ENCODE measurements around the gene CACTIN.
A peak's percentile ranks its signal among the peaks of the same experiment; 100 is the strongest.
"Not testable (repeated sequence)": the region's sequence is repeated elsewhere in the genome, so short reads cannot be mapped to it uniquely, and the experiment has no call there.

Gene CACTIN

DNA sequence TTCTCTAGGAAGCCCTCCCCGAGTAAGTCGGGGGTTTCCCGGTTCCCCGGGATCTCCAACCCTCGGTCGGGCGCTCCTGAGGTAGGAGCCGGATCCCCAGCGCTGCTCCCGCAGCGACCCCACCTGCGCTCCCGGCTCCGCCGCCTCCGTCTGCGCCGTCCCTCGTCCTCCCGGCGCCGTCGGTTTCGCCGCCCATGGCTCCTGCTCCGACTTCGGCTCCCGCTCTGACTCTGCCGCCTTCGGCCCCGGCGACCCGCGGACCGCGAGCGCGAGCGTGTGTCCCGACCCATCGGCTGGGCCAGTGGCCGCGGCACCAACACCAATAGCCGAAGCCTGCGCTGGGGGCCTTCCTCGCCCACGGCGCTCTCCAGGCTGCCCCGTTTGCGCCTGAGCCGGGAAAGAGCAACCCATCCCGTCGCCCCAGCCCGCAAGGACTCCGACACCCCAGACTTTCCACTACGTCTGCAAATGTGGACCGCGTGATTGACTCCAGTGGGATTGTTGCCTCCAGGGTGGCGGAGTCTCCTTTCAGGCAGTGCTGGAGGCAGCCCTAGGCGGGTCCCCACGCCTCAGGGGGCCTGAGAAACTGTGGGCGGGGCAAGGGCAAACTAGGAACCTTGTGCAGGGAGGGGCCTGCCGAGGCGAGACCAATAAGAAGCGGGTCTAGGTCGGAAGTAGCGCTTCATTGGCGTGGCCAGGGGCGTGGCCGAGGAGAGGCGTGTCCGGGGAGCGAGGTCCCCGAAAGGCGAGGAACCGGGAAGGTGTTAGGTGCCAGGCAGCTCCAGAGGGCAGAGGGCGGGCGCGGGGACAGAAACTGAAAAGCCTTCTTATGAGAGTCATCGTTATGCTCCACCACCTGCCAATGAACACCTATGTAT lies at the start of gene CACTIN:
Gene CACTIN (minus strand): TSS at position 318 of the 878 bp plus-strand sequence. CDS start 28 bp downstream, at position 290.
- peak; percentile 98 for DNase-seq (ENCODE audit: low read depth)

DNA sequence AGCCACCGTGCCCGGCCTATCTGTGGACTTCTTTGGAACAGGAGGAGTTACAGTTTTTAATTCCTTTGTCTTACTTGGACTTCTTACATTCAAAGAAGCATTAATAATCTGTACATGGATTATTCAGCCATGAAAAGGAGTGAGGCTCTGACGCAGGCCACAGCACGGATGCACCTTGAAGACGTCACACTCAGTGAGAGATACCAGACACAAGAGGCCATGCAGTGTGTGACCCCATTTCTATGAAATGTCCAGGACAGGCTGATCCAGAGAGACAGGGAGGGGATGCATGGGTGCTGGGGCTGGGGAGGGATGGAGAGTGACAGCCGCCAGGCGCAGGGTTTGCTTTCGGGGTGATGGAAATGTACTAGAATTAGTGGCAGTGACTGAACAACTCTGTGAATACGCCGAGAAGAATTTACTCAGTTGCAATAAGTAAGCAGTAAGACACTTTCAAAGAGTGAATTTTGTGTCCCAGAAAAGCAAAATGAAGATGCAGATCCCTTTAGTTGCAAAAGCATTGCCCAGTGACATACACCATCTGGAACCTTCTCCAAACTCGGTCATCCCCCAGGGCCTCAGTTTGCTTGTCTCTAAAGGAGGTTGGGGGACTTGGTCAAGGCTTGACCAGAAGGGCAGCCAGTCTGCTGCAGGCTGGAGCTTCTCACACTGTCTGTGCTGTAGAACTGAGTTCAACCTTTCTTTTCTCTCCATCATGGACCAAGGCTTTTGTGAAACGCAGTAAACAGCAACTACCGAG lies 48.4 kb upstream of the CACTIN start:
- no peak for DNase-seq (ENCODE audit: low read depth)

DNA sequence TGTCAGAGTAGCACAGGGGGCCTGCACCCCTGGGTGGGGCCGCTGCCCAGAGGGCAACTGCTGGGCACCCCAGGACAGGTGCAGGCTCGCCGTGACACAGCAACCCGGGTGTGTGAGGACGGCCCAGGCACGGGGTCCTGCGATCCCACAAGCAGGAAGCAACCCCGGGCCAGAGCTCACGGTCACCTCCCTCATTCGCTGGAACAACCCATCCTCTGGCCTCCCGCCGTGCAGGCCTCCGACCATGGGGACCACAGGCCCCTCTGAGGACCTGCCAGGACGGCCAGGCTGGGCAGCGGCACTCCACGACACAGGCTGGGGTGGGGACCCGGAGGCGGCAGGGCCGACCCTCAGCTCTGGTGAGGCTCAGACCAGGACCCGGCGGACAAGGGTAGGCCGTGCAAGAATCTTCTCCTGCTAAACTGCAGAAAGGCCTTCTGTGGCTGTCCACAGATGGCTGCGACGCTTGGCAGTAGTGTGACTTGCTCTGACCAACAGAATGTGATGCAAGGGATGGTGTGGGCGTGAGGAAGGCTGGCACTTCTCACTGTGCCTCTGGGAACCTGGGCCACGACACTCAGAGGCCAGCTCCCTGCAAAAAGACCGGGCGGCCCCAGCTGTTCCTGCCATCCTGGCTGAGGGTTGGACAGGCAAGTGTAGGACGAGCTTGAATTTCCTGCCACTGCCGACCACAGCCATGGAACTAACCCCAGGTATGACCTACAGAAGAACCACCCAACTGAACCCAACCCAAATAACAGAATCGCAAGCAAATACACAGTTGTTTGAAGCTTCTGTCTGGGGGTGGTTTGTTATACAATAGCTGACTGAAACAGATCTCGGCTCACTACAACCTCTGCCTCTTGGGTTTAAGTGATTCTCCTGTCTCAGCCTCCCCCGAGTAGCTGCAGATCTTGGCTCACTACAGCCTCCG lies 47.2 kb upstream of the CACTIN start:
- no peak for DNase-seq (ENCODE audit: low read depth)

DNA sequence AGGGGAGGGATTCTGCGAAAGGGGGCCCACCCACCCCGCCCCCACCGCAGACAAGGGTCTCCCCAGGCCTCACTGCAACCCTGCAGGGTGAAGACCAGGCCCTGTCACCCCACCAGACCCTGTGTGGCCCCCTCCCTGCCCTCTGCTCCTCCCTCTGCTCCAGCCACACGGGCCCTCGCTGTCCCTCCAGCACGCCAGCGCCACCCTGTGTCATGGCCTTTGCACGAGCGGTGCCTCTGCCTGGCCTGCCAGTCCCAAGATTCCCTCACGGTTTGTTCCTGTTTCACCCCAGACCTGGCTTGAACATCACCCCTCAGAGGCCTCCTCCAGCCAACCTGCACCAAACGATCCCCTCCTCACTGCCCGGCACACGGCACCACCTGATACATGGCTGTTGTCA lies 46.4 kb upstream of the CACTIN start:
- no peak for DNase-seq (ENCODE audit: low read depth)

DNA sequence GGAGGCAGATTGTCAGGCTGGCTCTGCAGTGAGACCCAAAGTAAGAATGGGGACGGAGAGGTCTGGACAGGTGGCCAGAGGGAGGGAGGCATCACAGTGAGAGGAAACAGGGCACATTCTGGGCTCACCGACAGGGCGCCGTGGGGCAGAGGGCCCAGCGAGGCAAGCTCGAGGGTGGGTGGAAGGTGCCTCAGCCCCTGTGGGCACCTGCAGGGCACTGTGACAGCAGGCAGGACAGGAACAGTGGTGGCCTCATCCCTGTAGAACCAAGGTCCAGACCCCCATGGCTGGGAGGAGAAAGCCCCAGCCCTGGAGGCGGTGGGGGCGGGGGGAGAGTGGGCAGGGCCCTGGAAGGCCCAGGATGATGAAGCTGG lies 46.0 kb upstream of the CACTIN start:
- no peak for DNase-seq (ENCODE audit: low read depth)

DNA sequence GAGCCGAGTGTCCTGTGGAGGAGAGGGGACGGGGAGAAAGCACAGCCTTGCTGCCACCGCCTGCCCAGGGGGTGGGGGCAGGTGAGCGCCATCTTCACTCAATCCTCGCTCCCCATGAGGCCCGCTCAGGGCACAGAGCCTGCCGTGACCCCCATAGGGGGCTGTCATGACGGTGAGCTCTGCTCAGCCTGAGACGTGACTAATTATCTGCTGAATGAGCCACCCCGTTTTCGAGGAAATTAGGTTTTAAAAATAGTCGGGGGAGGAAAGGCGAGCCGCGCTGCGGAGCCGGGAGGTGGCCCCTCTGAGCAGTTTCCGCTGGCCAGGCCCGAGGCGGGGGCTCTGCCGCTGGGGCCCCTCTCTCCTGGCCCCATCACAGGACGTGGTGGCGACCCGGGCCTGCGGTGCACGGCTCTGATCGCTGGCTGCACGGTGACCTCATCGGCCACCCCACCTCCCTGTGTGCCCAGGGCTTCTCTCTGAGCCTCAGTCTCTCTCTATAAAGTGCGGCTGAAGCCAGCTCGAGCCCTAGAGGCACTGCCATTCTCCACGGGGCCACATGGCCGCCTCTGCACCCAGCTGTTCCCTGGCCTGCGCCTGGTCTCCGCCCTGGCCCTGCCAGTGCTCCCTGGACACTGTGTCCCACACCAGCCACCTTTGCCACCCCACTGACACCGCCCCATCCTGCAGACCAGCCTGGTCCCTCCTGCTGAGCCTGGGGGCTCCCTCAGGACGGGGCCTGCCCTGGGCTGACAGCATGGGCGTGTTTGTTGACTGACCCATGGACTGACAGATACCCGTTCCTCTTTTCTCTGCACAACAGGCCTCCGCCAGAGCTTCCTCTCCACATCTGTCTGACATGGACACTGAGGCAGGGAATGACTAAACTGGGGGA lies 45.3 kb upstream of the CACTIN start:
- no peak for DNase-seq (ENCODE audit: low read depth)

DNA sequence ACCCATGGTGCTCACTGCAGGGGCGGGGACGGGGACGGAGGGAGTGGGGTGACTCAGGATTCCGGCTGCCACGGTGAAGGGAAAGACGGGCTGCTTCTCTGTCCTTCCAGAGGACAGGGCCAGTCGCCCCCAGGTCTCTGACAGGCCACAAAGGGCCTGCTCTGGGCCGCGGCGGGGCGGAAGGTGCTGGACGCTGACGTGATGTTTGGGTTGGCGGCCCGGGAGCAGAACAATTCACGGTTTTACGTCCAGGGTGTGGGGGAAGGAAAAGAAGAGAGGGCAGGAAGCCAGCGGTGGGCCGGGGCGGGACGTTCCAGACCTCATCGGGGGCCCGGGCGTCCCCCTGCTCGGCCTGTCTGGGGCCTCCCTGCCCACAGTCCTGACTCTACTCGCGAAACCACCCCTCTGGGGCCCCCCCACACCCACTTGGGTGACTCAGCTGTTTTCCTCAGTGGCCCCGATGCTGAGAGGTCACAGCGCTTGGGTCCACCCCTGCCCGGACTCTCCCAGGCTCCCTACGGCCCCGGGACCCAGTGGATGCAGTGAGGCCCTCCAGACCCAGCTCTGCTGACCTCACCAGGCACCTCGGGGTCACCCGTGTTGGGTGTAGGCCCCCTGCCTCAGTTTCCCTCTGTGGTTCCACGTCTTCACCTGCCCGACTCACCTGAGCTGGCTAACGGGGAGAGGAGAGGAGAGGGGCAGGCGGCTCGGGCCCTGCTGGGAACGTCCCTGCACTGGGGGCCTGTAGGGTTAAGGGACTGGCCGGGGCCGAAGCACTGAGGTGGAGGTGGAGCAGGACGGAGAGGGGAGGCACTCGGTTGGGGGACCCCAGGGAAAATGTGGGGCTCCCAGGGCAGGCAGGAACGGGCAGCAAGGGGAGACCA lies 44.4 kb upstream of the CACTIN start:
- peak; percentile 28 for DNase-seq (ENCODE audit: low read depth)

DNA sequence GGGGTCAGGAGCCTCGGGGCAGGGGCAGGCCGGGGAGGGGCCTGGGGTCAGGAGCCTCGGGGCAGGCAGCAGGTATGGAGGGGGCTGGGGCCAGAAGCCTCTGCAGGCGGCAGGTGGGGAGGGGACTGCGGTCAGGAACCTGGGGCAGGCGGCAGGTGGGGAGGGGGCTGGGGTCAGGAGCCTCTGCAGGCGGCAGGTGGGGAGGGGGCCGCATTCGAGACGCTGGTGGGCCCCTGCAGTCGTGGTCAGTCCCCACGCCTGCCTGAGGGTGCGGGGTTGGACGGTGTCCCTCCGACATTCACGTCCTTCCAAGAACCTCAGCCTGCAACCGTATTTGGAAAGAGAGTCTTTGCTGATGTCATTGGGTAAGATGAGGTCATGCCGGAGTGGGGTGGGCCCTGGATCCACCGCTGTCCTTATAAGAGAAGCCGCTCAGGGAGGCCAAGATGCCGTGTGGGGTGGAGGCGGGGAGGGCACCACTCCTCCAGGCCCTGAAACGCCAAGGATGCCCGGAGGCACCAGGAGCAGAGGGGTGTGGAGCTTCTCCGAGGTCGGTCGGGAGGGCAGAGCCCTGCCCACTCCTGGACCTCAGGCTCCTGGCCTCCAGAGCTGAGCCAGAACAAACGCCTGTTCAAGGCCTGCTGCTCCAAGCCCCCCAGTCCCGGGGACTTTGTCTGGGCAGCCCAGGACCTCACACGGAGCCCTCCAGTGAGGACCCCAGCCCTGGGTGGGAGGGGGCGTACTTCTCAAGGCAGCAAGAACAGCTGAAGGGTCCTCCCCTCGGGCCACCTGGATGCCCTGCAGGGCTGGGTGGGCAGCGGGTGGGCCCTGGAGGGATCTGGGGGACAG lies 43.6 kb upstream of the CACTIN start:
- no peak for DNase-seq (ENCODE audit: low read depth)

DNA sequence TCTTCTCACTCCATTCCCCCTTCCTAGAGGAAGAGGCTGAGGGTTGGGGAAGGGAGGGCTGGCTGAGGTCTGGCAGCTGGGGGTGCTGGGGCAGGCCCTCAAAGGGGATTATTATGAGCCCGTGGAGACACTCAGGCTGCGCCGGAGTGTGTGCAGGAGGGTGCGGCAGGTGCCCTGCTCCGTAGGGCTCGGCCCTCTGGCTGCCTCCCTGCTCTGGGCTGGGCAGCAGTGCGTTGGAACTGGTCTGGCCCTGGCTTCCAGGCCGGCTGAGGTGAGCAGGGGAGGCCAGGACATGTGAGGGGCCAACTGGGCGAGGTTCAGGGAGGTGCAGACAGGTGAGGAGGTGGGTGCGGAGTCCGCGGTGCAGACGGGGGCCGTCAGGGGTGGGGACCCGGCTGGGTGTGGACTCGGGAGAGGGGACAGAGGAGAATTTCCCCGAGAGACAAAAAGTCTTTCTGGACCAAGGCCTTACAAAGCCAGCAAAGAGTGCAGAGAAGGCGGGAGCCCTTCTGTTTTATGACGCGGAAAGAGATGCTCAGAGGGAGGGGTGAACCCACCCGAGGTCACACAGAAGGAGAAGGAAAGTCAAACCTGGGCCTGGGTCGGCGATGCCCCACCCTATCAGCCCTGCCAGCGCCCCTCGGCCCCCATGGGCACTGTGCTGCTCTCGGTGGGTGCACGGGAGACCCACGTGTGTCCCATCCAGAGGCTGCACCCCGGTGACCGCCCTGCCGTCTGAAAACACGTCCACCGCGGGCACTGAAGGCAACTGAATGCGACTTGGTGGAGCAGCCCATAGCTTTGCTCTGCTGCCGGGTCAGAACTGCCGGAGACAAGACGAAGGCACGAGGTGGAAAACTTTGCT lies 42.7 kb upstream of the CACTIN start:
- DNase-seq (ENCODE audit: low read depth): no peak

DNA sequence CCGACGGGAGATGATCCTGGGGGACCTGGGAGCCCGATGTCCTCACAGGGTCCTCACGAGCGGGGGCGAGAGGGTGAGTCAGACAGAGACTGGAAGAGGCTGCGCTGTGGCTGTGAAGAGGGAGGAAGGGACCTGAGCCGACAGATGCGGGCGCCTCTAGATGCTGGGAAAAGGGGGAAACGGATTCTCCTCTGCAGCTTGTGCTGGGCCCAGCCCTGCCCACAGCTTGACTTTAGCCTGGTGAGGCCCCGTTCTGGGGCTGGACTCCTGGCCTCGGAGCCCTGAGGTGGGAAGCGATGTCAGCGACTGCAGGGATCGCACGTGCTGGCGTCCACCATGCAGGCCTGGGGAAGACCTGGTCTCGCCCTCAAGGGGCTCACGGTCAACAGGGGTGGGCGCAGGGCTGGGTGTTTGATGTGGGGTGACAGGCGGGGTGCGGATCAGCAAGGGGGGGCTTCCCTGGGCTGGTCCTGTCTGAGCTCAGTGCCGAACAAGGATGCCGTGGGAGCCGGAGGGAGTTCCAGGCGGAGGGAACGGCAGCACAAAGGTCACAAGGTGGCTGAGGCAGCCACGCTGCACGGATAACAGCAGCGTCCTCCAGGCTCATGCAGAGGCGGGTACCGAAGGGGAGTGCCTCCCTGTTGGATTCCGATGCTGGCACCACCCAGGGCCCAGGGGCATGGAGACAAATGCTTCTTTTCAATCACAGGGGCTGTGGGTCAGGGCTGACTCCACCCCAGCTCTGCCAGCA lies 41.9 kb upstream of the CACTIN start:
- no peak for DNase-seq (ENCODE audit: low read depth)

DNA sequence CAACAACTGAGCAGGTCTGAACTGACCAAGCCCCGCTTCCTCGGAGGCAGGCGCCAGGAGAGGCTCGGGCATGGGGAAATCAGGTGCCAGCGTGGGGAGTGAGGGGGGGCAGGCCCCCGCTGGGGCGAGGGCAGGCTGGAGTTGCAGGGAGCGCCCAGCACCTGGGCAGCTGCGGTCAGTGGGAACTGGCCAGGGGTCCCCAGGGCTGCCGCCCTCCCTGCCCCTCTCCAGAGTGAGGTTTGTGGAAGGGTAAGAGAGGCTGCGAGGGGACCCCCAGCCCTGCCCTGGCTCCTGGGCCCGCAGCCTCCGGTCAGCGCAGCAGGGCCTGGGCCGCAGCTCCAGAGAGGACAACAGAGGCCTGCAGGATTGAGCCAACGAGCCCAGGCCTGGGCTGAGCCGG lies 41.2 kb upstream of the CACTIN start:
- DNase-seq (ENCODE audit: low read depth): no peak

DNA sequence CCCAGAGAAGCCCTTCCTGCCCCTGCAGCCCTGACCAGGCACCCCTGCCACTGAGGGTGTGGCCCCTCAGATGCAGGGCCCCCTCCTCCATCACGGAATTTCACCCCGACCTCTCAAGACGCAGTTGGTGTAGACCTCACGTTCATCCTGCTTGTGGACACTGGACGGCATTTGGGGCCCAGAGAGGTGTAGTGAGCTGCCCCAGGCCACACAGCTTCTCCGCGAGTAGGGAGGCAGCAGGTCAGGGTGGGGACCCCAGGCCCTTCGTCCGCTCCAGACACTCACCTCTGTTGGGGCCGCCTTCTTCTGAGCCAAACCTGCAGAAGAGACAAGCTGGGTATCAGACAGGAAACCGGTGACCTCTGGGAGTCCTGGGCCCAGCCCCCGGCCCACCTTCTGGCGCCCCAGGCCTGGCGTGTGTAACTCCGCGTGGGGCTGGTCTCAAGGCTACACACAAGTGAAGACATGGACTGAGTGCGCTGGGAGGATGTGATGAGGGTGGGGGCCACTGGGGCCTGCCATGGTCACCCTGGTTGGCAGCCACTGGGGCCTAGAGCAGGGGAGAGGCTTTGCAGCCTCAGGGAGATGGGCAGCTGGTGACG lies 40.5 kb upstream of the CACTIN start:
- no peak for DNase-seq (ENCODE audit: low read depth)

DNA sequence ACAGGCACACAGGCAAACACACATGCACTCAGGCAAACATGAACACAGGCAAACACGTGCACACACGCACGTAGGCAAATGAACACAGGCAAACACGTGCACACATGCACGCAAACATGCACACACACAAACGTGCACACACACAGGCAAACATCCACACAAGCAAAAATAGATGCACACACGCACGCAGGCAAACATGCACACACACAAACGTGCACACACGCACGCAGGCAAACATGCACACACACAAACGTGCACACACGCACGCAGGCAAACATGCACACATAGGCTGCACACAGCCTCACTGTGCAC lies 39.9 kb upstream of the CACTIN start:
- not testable (repeated sequence) for DNase-seq (ENCODE audit: low read depth)

DNA sequence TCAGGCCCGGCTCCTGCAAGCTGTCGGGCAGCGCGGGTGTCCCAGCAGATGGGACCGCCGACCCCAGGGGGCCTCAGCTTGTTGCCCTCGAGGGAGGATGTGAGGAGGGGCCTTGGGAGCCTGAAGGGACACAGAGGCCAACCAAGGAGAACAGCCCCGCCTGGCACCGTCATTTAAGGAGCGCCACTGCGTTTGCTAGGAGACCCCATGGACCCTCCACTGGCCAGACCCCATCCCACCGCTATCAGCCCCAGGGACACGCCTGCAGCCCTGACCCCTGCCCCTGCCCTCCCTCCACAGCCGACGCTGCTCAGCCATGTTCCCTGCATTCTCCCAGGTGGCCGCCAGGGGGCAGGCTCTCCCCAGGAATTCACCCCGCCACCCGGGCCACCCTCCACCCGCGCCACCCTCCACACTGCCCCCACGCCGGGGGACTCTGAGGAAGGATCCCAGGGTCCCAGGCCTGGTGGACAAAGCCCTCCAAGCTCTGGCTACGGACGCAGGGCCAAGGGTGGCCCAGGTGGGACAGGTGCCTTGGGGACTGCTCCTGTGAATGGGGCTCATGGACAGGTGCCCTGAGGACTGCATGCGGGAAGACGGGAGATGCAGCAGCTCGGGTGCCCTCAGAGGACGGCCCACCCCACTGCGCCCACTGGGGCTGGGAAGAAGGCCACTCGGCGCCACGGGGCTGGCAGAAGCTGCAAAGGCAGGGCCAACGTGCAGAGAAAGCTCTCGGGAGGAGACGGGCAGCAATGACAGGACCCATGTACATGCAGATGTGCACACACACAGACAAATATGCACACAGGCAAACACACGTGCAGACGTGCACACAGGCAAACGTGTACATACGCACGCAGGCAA lies 39.3 kb upstream of the CACTIN start:
- DNase-seq (ENCODE audit: low read depth): peak; percentile 65

DNA sequence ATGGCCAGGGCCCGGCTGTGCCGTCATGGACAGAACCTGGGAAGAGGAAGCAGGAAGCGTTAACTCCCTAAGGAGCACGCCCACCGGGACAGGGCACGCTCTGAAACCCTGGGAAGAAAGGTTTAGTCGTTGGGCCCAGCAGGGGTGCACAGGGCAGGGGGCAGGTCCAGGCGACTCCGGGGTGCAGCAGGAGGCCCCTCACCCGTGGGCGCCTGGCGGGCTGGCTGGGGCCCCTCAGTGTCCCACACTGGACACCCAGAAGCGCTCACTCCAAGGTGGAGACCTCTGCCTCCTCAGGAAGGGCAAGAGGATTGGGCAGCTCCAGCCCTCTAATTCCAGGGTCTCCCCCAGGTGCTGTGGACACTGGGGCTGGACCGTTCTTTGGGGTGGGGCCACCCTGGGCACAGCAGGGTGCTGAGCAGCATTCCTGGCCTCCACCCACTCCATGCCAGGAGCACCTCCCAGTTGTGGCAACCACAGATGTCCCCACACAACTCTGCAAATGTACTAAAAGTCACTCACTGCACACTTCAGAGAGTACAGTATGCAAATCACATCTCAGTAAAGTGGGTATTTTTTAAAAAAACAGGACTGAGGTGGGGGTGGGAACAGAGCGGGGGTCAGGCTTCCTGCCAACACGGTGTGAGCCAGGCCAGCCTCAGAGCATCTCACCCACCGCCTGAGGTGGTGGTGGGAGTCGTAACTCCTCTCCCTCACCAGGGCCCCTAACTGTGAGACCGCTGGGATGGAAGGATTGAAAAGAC lies 38.5 kb upstream of the CACTIN start:
- DNase-seq (ENCODE audit: low read depth): no peak

All from activated T-cell treated with anti-CD3 and anti-CD28 coated beads for 24 hours (primary cell).